ENCODE results near the gene RPS4Y2.

The RPS4Y2 gene

GRCh38 chrY:20739806-20740205 lies 16.1 kb upstream of the RPS4Y2 start:
- no peaks in the 10 kb centered on the region for H3K36me3 ChIP-seq (ENCODE audit: insufficient read depth)
- H3K27me3 ChIP-seq (ENCODE audit: insufficient read depth, low read depth) = no peaks in the 10 kb centered on the region
- no peak overlapping the region for H3K4me2 ChIP-seq
- TF ChIP-seq, protein P1, sequence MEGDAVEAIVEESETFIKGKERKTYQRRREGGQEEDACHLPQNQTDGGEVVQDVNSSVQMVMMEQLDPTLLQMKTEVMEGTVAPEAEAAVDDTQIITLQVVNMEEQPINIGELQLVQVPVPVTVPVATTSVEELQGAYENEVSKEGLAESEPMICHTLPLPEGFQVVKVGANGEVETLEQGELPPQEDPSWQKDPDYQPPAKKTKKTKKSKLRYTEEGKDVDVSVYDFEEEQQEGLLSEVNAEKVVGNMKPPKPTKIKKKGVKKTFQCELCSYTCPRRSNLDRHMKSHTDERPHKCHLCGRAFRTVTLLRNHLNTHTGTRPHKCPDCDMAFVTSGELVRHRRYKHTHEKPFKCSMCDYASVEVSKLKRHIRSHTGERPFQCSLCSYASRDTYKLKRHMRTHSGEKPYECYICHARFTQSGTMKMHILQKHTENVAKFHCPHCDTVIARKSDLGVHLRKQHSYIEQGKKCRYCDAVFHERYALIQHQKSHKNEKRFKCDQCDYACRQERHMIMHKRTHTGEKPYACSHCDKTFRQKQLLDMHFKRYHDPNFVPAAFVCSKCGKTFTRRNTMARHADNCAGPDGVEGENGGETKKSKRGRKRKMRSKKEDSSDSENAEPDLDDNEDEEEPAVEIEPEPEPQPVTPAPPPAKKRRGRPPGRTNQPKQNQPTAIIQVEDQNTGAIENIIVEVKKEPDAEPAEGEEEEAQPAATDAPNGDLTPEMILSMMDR (conservative IDR thresholded peaks at IDR 0.05; ENCODE audit: low read depth, low read length) = no peak
- no peak overlapping the region for H3K4me3 ChIP-seq (IDR thresholded peaks at IDR 0.05; ENCODE audit: insufficient read depth, low read depth, low read length)
- no peak overlapping the region for H3K9ac ChIP-seq
- H4K20me1 ChIP-seq (ENCODE audit: insufficient read depth) = no peaks in the 10 kb centered on the region
- H3K27ac ChIP-seq = no peak overlapping the region
- no peaks in the 10 kb centered on the region for H3K4me1 ChIP-seq (ENCODE audit: low read depth, poor library complexity, severe bottlenecking)
- H3K79me2 ChIP-seq (ENCODE audit: insufficient read depth, low read depth) = no peaks in the 10 kb centered on the region
- no peak overlapping the region for H2AFZ ChIP-seq (ENCODE audit: low read depth)

- Histone ChIP-seq H3K9ac (no peak overlapping the region), H3K27me3 (ENCODE audit: insufficient read depth, low read depth) (no peaks in the 10 kb centered on the region), H3K4me1 (ENCODE audit: low read depth, poor library complexity, severe bottlenecking) (no peaks in the 10 kb centered on the region), H3K79me2 (ENCODE audit: insufficient read depth, low read depth) (no peaks in the 10 kb centered on the region), H4K20me1 (ENCODE audit: insufficient read depth) (no peaks in the 10 kb centered on the region), H2AFZ (ENCODE audit: low read depth) (no peak overlapping the region), H3K4me2 (no peak overlapping the region), H3K4me3 (IDR thresholded peaks at IDR 0.05; ENCODE audit: insufficient read depth, low read depth, low read length) (no peak overlapping the region), H3K27ac (no peak overlapping the region), H3K36me3 (ENCODE audit: insufficient read depth) (no peaks in the 10 kb centered on the region)
- TF ChIP-seq, protein P1 (conservative IDR thresholded peaks at IDR 0.05; ENCODE audit: low read depth, low read length) = no peak
Observed at GRCh38 chrY:20740609-20741008, 15.3 kb upstream of the RPS4Y2 start.

GRCh38 chrY:20745060-20745459 lies 10.8 kb upstream of the RPS4Y2 start:
- H3K4me1 ChIP-seq (ENCODE audit: low read depth, poor library complexity, severe bottlenecking) = no peaks in the 10 kb centered on the region
- H3K36me3 ChIP-seq (ENCODE audit: insufficient read depth) = no peaks in the 10 kb centered on the region
- H3K9ac ChIP-seq = no peak overlapping the region
- TF ChIP-seq, protein P1 (conservative IDR thresholded peaks at IDR 0.05; ENCODE audit: low read depth, low read length) = no peak
- no peak overlapping the region for H3K27ac ChIP-seq
- H3K4me2 ChIP-seq = no peak overlapping the region
- H3K4me3 ChIP-seq (IDR thresholded peaks at IDR 0.05; ENCODE audit: insufficient read depth, low read depth, low read length) = no peak overlapping the region
- no peak overlapping the region for H2AFZ ChIP-seq (ENCODE audit: low read depth)
- H3K27me3 ChIP-seq (ENCODE audit: insufficient read depth, low read depth) = no peaks in the 10 kb centered on the region
- no peaks in the 10 kb centered on the region for H4K20me1 ChIP-seq (ENCODE audit: insufficient read depth)
- no peaks in the 10 kb centered on the region for H3K79me2 ChIP-seq (ENCODE audit: insufficient read depth, low read depth)

DNA sequence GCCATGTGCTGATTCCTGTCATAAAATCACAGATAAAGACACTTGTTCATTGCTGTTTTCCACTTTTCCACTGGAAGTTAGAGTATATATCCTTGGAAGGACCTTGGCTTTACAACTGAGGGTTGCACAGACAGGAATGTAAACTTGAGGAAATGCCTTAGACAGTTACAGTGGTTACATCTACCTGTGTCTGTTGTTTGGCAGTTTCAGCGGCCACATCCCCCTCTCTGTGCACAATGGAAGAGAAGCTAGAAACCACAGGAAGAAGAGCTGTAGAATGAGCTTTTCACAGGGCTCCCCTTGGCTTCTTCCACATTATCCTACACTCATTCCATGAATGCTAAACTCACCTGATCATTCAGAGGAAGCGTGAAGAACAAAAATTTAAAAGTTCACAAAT lies 9.0 kb upstream of the RPS4Y2 start:
- TF ChIP-seq, protein P1 (conservative IDR thresholded peaks at IDR 0.05; ENCODE audit: low read depth, low read length) = no peak

More for the DNA sequence above, 9.0 kb upstream of the RPS4Y2 start:
- Histone ChIP-seq H3K27me3 (ENCODE audit: insufficient read depth, low read depth) (no peaks in the 10 kb centered on the region), H3K79me2 (ENCODE audit: insufficient read depth, low read depth) (no peaks in the 10 kb centered on the region), H3K9ac (no peak overlapping the region), H4K20me1 (ENCODE audit: insufficient read depth) (no peaks in the 10 kb centered on the region), H2AFZ (ENCODE audit: low read depth) (no peak overlapping the region), H3K27ac (no peak overlapping the region), H3K4me3 (IDR thresholded peaks at IDR 0.05; ENCODE audit: insufficient read depth, low read depth, low read length) (no peak overlapping the region), H3K4me1 (ENCODE audit: low read depth, poor library complexity, severe bottlenecking) (no peaks in the 10 kb centered on the region), H3K36me3 (ENCODE audit: insufficient read depth) (no peaks in the 10 kb centered on the region), H3K4me2 (no peak overlapping the region)
